Measurements from ENCODE around the gene TNNC2. TPM values are rescaled to one million over a fixed set of nuclear protein-coding genes. Genes with fewer than 3 reads are reported as not detected.

The TNNC2 gene
- total RNA-seq, 1 experiment from 2014 or later: not detected

GRCh38 chr20:45841407-45842129, 14.5 kb upstream of the TNNC2 start:
- CTCF ChIA-PET: no interaction called here
- H3K36me3 ChIP-seq (ENCODE audit: insufficient read depth, low read length, poor library complexity, severe bottlenecking): peaks cover 20% of the 10 kb centered on the region
- TF ChIP-seq, protein P1, sequence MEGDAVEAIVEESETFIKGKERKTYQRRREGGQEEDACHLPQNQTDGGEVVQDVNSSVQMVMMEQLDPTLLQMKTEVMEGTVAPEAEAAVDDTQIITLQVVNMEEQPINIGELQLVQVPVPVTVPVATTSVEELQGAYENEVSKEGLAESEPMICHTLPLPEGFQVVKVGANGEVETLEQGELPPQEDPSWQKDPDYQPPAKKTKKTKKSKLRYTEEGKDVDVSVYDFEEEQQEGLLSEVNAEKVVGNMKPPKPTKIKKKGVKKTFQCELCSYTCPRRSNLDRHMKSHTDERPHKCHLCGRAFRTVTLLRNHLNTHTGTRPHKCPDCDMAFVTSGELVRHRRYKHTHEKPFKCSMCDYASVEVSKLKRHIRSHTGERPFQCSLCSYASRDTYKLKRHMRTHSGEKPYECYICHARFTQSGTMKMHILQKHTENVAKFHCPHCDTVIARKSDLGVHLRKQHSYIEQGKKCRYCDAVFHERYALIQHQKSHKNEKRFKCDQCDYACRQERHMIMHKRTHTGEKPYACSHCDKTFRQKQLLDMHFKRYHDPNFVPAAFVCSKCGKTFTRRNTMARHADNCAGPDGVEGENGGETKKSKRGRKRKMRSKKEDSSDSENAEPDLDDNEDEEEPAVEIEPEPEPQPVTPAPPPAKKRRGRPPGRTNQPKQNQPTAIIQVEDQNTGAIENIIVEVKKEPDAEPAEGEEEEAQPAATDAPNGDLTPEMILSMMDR (conservative IDR thresholded peaks at IDR 0.05; ENCODE audit: low read depth, low read length): no peak
- TF ChIP-seq EZH2 (IDR thresholded peaks at IDR 0.05; ENCODE audit: borderline replicate concordance, low read depth, low read length, poor library complexity, severe bottlenecking): no peak

GRCh38 chr20:45840700-45841198, 13.6 kb upstream of the TNNC2 start:
- TF ChIP-seq, protein P1 (conservative IDR thresholded peaks at IDR 0.05; ENCODE audit: low read depth, low read length): no peak
- no peak for TF ChIP-seq EZH2 (IDR thresholded peaks at IDR 0.05; ENCODE audit: borderline replicate concordance, low read depth, low read length, poor library complexity, severe bottlenecking)
- BruUV-seq (replicated peaks): no TSS peak
- no peaks in the 10 kb centered on the region for H3K4me1 ChIP-seq (ENCODE audit: insufficient read depth, low read length, poor library complexity, severe bottlenecking)
- intact Hi-C loops (cut with micrococcal nuclease; ENCODE audit: unreplicated experiment): no loop called here
- ChIA-PET POLR2A (ENCODE audit: low non-redundant PET) (no interaction called here), CTCF (no interaction called here)
- no peak overlapping the region for H3K27ac ChIP-seq (ENCODE audit: low read depth, low read length, poor library complexity, severe bottlenecking)
- peaks cover 20% of the 10 kb centered on the region for H3K36me3 ChIP-seq (ENCODE audit: insufficient read depth, low read length, poor library complexity, severe bottlenecking)
- H3K27me3 ChIP-seq (replicated peaks; ENCODE audit: insufficient read depth, low read depth, low read length, poor library complexity): no peaks in the 10 kb centered on the region
- H3K9me3 ChIP-seq (ENCODE audit: low read depth, low read length, poor library complexity, severe bottlenecking): no peaks in the 10 kb centered on the region
- DNase-seq (ENCODE audit: low spot score): no peak
- no peak overlapping the region for H3K4me3 ChIP-seq (ENCODE audit: low read depth, low read length, poor library complexity, severe bottlenecking)

More at GRCh38 chr20:45841407-45842129, 14.5 kb upstream of the TNNC2 start:
- BruUV-seq (replicated peaks): no TSS peak
- Histone ChIP-seq H3K9me3 (ENCODE audit: low read depth, low read length, poor library complexity, severe bottlenecking) (no peaks in the 10 kb centered on the region), H3K4me3 (ENCODE audit: low read depth, low read length, poor library complexity, severe bottlenecking) (no peak overlapping the region), H3K4me1 (ENCODE audit: insufficient read depth, low read length, poor library complexity, severe bottlenecking) (no peaks in the 10 kb centered on the region), H3K27ac (ENCODE audit: low read depth, low read length, poor library complexity, severe bottlenecking) (no peak overlapping the region), H3K27me3 (replicated peaks; ENCODE audit: insufficient read depth, low read depth, low read length, poor library complexity) (no peaks in the 10 kb centered on the region)
- intact Hi-C loops (cut with micrococcal nuclease; ENCODE audit: unreplicated experiment): no loop called here
- no peak for DNase-seq (ENCODE audit: low spot score)
- POLR2A ChIA-PET (ENCODE audit: low non-redundant PET): no interaction called here

- no peak overlapping the region for H3K27ac ChIP-seq (ENCODE audit: low read depth, low read length, poor library complexity, severe bottlenecking)
- no peak for DNase-seq (ENCODE audit: low spot score)
- intact Hi-C loops (cut with micrococcal nuclease; ENCODE audit: unreplicated experiment): no loop called here
- ChIA-PET POLR2A (ENCODE audit: low non-redundant PET) (no interaction called here), CTCF (no interaction called here)
- H3K4me1 ChIP-seq (ENCODE audit: insufficient read depth, low read length, poor library complexity, severe bottlenecking): peaks cover 8% of the 10 kb centered on the region
- no peaks in the 10 kb centered on the region for H3K27me3 ChIP-seq (replicated peaks; ENCODE audit: insufficient read depth, low read depth, low read length, poor library complexity)
- H3K9me3 ChIP-seq (ENCODE audit: low read depth, low read length, poor library complexity, severe bottlenecking): no peaks in the 10 kb centered on the region
- H3K36me3 ChIP-seq (ENCODE audit: insufficient read depth, low read length, poor library complexity, severe bottlenecking): peaks cover under 1% of the 10 kb centered on the region
- no TSS peak for BruUV-seq (replicated peaks)
- TF ChIP-seq, protein P1 (conservative IDR thresholded peaks at IDR 0.05; ENCODE audit: low read depth, low read length): no peak
- no peak for TF ChIP-seq EZH2 (IDR thresholded peaks at IDR 0.05; ENCODE audit: borderline replicate concordance, low read depth, low read length, poor library complexity, severe bottlenecking)
- H3K4me3 ChIP-seq (ENCODE audit: low read depth, low read length, poor library complexity, severe bottlenecking): no peak overlapping the region
Observed at GRCh38 chr20:45836841-45837240, 9.7 kb upstream of the TNNC2 start.

Measured in A673 (cell line).